Mesenchymal stem cell (in vitro differentiated cells and primary cell): Measurements from ENCODE around the gene ENTPD2.

Experiments
- DNase-seq: peaks from one replicate; pipeline ENCODE4 v3.0.0-alpha.2; 2013
- H2AFZ ChIP-seq: one replicate; pipeline ENCODE4 v1.6.1; 2013; ENCODE audit warnings: low read depth, mild to moderate bottlenecking, control low read depth, inconsistent platforms, low read length, moderate library complexity
- H2AK5ac ChIP-seq: 2 replicates; pipeline ENCODE4 v1.6.1; 2013; ENCODE audit warnings: low read length, moderate library complexity, mild to moderate bottlenecking, inconsistent platforms; ENCODE audit not compliant: severe bottlenecking
- H2BK120ac ChIP-seq: one replicate; pipeline ENCODE4 v1.6.1; 2013; ENCODE audit warnings: low read depth, mild to moderate bottlenecking, inconsistent platforms, low read length, moderate library complexity
- H2BK12ac ChIP-seq, 2 experiments: one replicate each; pipeline ENCODE4 v1.6.1; 2013; ENCODE audit warnings: inconsistent platforms in 2 of 2, low read length in 2 of 2, mild to moderate bottlenecking in 2 of 2, moderate library complexity in 2 of 2, control low read depth in 1 of 2
- H2BK15ac ChIP-seq: one replicate; pipeline ENCODE4 v1.6.1; 2013; ENCODE audit warnings: mild to moderate bottlenecking, low read depth, inconsistent platforms; ENCODE audit not compliant: poor library complexity, severe bottlenecking
- H2BK5ac ChIP-seq: 2 replicates; pipeline ENCODE4 v1.6.1; 2013; ENCODE audit warnings: low read depth, mild to moderate bottlenecking, low read length, control low read depth, inconsistent platforms; ENCODE audit not compliant: poor library complexity, severe bottlenecking
- H3K14ac ChIP-seq, 2 experiments: one replicate each; pipeline ENCODE4 v1.6.1; 2013; ENCODE audit warnings: inconsistent platforms in 2 of 2, low read length in 2 of 2, control low read depth in 1 of 2, mild to moderate bottlenecking in 1 of 2, moderate library complexity in 1 of 2
- H3K18ac ChIP-seq, 2 experiments: one replicate each; pipeline ENCODE4 v1.6.1; 2013; ENCODE audit warnings: inconsistent platforms in 2 of 2, low read length in 2 of 2, control low read depth in 1 of 2, low read depth in 1 of 2, mild to moderate bottlenecking in 1 of 2
- H3K23ac ChIP-seq, 2 experiments: one replicate each; pipeline ENCODE4 v1.6.1; 2013; ENCODE audit warnings: inconsistent platforms in 2 of 2, low read length in 2 of 2, mild to moderate bottlenecking in 2 of 2, moderate library complexity in 2 of 2, control low read depth in 1 of 2
- H3K27ac ChIP-seq: 2 replicates; pipeline ENCODE4 v1.5.1; 2013; ENCODE audit warnings: mild to moderate bottlenecking, moderate library complexity, low read length, control low read depth, inconsistent platforms; ENCODE audit not compliant: poor library complexity, severe bottlenecking
- H3K27me3 ChIP-seq, 2 experiments: 2 replicates each; pipeline versions ENCODE4 v1.6.1 to v1.7.0; 2013; ENCODE audit warnings: low read length in 2 of 2, mild to moderate bottlenecking in 2 of 2, moderate library complexity in 2 of 2, control low read depth in 1 of 2, inconsistent platforms in 1 of 2; ENCODE audit not compliant: control insufficient read depth in 1 of 2, insufficient read depth in 1 of 2
- H3K36me3 ChIP-seq, 2 experiments: 2 replicates each; pipeline versions ENCODE4 v1.6.1 to v1.7.0; 2013; ENCODE audit warnings: low read length in 2 of 2, control low read depth in 1 of 2, inconsistent platforms in 1 of 2, low read depth in 1 of 2, mild to moderate bottlenecking in 1 of 2; ENCODE audit not compliant: insufficient read depth in 2 of 2, control insufficient read depth in 1 of 2
- H3K4ac ChIP-seq, 2 experiments: one replicate each; pipeline ENCODE4 v1.6.1; 2013; ENCODE audit warnings: inconsistent platforms in 2 of 2, low read length in 2 of 2, mild to moderate bottlenecking in 2 of 2, moderate library complexity in 2 of 2, control low read depth in 1 of 2, low read depth in 1 of 2
- H3K4me1 ChIP-seq: 2 replicates; pipeline ENCODE4 v1.6.1; 2013; ENCODE audit warnings: low read depth, low read length, control low read depth; ENCODE audit not compliant: control insufficient read depth, insufficient read depth
- H3K4me2 ChIP-seq: 2 replicates; pipeline ENCODE4 v1.6.1; 2013; ENCODE audit warnings: low read length, mild to moderate bottlenecking, inconsistent platforms; ENCODE audit not compliant: poor library complexity, severe bottlenecking
- H3K4me3 ChIP-seq, 2 experiments: 2 replicates each; pipeline versions ENCODE4 v1.5.1 to v1.7.0; 2013; ENCODE audit warnings: low read length in 2 of 2, mild to moderate bottlenecking in 2 of 2, control low read depth in 1 of 2, low read depth in 1 of 2; ENCODE audit not compliant: insufficient read depth in 1 of 2
- H3K79me1 ChIP-seq: replicated peaks from 2 replicates; pipeline ENCODE4 v1.6.1; 2013; ENCODE audit warnings: mild to moderate bottlenecking, control low read depth, low read length, inconsistent platforms; ENCODE audit not compliant: poor library complexity, severe bottlenecking
- H3K9ac ChIP-seq: 2 replicates; pipeline ENCODE4 v1.7.0; 2013; ENCODE audit warnings: mild to moderate bottlenecking, low read length, moderate library complexity
- H3K9me3 ChIP-seq: 2 replicates; pipeline ENCODE4 v1.7.0; 2013; ENCODE audit warnings: mild to moderate bottlenecking, low read length; ENCODE audit not compliant: control insufficient read depth
- H4K8ac ChIP-seq: one replicate; pipeline ENCODE4 v1.6.1; 2013; ENCODE audit warnings: inconsistent platforms, mild to moderate bottlenecking, low read length, moderate library complexity
- H4K91ac ChIP-seq: one replicate; pipeline ENCODE4 v1.6.1; 2013; ENCODE audit warnings: mild to moderate bottlenecking, low read length, inconsistent platforms
- WGBS: methylation state at CpG from one replicate; pipeline ENCODE4 v1.1.7; 2013; ENCODE audit warnings: mixed read lengths; 5-methylcytosine and 5-hydroxymethylcytosine counted together

The ENTPD2 gene

GRCh38 chr9:137020771-137021567, 32.9 kb downstream of the ENTPD2 start:
- H3K14ac ChIP-seq, result no peak overlapping the region
- H3K4me2 ChIP-seq, result no peak overlapping the region
- 93% methylated on average over 32 of the region's 32 CpGs for WGBS
- H2AK5ac ChIP-seq, result no peak overlapping the region
- no peak overlapping the region for H3K18ac ChIP-seq
- H3K23ac ChIP-seq, result no peak overlapping the region
- H4K91ac ChIP-seq, result no peak overlapping the region
- no peak overlapping the region for H2BK15ac ChIP-seq
- H3K27ac ChIP-seq, result no peak overlapping the region
- no peak overlapping the region for H3K4me3 ChIP-seq
- no peak overlapping the region for H2AFZ ChIP-seq
- no peak for DNase-seq
- H3K27me3 ChIP-seq, result no peaks in the 10 kb centered on the region
- no peaks in the 10 kb centered on the region for H3K79me1 ChIP-seq
- no peak overlapping the region for H4K8ac ChIP-seq
- no peak overlapping the region for H2BK5ac ChIP-seq
- H2BK120ac ChIP-seq, result no peak overlapping the region
- no peak overlapping the region for H3K4ac ChIP-seq
- no peaks in the 10 kb centered on the region for H3K9me3 ChIP-seq
- H2BK12ac ChIP-seq, result no peak overlapping the region
- H3K4me1 ChIP-seq, result peaks cover 18% of the 10 kb centered on the region
- no peak overlapping the region for H3K9ac ChIP-seq
- H3K36me3 ChIP-seq, result peaks cover 11 to 44% of the 10 kb centered on the region in 2 experiments

- no peak overlapping the region for H3K14ac ChIP-seq
- no peak overlapping the region for H2AFZ ChIP-seq
- no peak overlapping the region for H2AK5ac ChIP-seq
- peaks cover 13% of the 10 kb centered on the region for H3K4me1 ChIP-seq
- no peak overlapping the region for H2BK5ac ChIP-seq
- H2BK120ac ChIP-seq, result no peak overlapping the region
- H4K91ac ChIP-seq, result no peak overlapping the region
- no peak overlapping the region for H3K18ac ChIP-seq
- H2BK12ac ChIP-seq, result no peak overlapping the region
- no peak overlapping the region for H3K4ac ChIP-seq
- no peaks in the 10 kb centered on the region for H3K9me3 ChIP-seq
- H3K27me3 ChIP-seq, result no peaks in the 10 kb centered on the region
- no peaks in the 10 kb centered on the region for H3K79me1 ChIP-seq
- H3K27ac ChIP-seq, result no peak overlapping the region
- WGBS, result 92% methylated on average over 32 of the region's 34 CpGs
- H2BK15ac ChIP-seq, result no peak overlapping the region
- peaks cover 12 to 53% of the 10 kb centered on the region in 2 experiments for H3K36me3 ChIP-seq
- H3K4me2 ChIP-seq, result no peak overlapping the region
- no peak overlapping the region for H4K8ac ChIP-seq
- no peak overlapping the region for H3K9ac ChIP-seq
- DNase-seq, result no peak
- no peak overlapping the region for H3K4me3 ChIP-seq
- H3K23ac ChIP-seq, result no peak overlapping the region
These were observed 33.8 kb downstream of the ENTPD2 start for GRCh38 chr9:137019891-137020683.

- H3K14ac ChIP-seq, result no peak overlapping the region
- 92% methylated on average over 36 of the region's 36 CpGs for WGBS
- no peaks in the 10 kb centered on the region for H3K9me3 ChIP-seq
These were observed 34.9 kb downstream of the ENTPD2 start for GRCh38 chr9:137018761-137019559.

More at GRCh38 chr9:137018761-137019559, 34.9 kb downstream of the ENTPD2 start:
- H3K79me1 ChIP-seq, result no peaks in the 10 kb centered on the region
- no peak overlapping the region for H4K91ac ChIP-seq
- no peak overlapping the region for H3K4me3 ChIP-seq
- no peak overlapping the region for H3K27ac ChIP-seq
- no peak overlapping the region for H2BK5ac ChIP-seq
- H3K4ac ChIP-seq, result no peak overlapping the region
- no peak overlapping the region for H2BK12ac ChIP-seq
- DNase-seq, result no peak
- H3K36me3 ChIP-seq, result peaks cover 12 to 64% of the 10 kb centered on the region in 2 experiments
- H3K4me1 ChIP-seq, result peaks cover 14% of the 10 kb centered on the region
- no peak overlapping the region for H4K8ac ChIP-seq
- H3K18ac ChIP-seq, result no peak overlapping the region
- no peak overlapping the region for H2AK5ac ChIP-seq
- no peak overlapping the region for H2BK15ac ChIP-seq
- no peak overlapping the region for H2BK120ac ChIP-seq
- no peak overlapping the region for H3K4me2 ChIP-seq
- H3K23ac ChIP-seq, result no peak overlapping the region
- H2AFZ ChIP-seq, result no peak overlapping the region
- H3K27me3 ChIP-seq, result no peaks in the 10 kb centered on the region
- no peak overlapping the region for H3K9ac ChIP-seq
